GM21423 (cell line): ENCODE results near the gene LRRC8C.

Experiments
- ATAC-seq: cut with Tn5 transposase; IDR thresholded peaks from one replicate; pipeline ENCODE4 v1.9.1; 2021; ENCODE audit warnings: mild to moderate bottlenecking, moderate library complexity; ENCODE audit not compliant: unreplicated experiment

Gene LRRC8C

DNA sequence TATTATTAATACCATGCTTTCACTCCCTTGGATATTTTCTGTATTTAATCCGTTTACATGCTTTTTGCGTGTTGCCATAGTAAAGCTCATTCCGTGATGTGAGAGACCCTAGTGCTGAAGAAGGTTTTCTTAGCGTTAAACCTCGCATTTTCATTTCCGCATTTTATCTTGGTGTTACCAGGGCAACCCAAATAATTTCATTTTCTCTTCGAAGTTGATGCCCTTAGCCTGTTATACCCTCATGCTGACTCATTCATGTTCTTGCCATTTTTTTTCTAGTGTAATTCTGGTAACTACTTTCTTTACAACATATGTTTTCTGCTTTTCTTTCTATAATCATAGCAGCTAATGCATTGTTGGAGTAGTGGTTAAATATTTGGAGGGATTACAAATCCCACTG, 37.2 kb downstream of the LRRC8C start:
- ATAC-seq = peak; percentile 99

DNA sequence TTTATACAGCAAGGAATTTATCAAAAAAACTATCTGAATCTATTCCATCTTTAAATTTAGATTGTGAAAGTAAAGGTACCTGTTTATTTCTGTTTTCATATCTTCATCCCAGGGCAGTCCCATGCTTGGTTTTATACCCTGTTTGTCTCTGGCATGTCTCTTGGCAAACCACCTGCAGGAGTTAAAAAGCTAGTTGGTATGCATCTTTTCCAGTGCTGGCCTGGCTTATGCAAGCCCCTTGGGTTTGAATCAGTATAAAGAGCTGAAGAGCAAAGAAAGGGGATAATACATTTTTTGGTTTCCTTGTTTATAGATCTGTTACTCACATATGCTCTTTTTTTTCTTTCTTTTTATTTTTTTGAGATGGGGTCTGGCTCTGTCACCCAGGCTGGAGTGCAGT, 37.8 kb downstream of the LRRC8C start:
- ATAC-seq = no peak

DNA sequence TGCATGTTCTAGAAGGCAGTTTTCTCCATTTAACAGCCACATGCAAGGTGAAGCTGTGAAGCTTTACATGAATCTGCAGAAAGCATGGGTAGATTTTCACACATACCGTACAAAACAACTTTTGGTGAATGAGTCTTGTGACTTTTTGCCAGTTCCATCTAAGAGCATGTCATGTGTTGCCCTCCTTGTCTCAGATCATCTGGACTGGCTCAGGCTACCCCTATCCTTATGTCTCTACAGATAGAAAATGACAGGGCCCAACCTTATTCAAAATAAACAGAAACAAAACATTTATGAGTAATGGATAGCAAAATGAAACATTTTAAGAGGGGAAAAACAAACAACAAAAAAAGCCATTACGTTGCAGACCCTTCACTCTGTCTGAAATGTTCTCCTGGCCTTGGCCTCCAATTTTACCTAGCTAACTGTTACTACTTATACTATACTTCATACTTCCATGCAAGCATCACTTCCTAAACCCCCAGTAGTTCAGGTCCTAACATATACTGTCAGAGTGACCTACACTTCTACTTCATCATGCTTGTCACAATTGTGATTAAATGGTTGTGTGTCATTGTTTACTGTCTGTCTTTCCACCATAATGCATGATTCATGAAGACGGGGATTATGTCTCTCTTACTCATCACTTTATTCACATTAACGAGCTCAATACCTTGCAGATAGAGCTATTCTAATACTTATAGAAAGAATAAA, 39.0 kb downstream of the LRRC8C start:
- ATAC-seq = no peak

DNA sequence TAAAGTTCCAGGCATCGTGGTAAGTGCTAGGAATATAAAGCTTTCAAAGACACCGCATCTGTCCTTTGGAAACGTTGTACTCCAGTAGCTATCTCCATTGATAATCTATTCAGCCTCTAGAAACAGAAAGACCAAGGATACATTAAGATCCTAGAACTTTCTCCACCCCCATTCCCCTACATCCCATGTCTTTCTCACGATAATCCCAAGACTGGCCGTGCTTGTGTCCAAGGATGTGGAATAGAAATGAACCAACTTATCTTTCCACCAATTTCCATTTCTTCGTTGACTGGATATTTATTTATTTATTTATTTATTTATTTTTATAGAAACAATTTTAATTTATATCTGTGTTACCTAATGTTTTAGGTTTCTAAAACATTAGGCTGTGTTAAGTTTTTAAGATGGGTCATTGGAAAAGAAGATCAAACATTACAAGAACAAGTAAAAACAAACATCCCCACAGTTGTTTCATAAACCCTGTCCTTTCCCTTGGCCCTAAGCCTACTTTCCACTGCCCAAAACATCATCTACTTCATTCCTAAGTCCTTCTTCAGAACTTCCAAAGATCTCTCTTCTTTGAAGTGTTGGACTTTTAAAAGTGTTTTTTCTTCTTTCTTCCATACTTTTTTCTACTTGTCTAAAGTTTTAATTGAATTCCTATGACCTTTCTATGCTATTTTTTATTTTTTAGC, 39.7 kb downstream of the LRRC8C start:
- ATAC-seq = no peak

DNA sequence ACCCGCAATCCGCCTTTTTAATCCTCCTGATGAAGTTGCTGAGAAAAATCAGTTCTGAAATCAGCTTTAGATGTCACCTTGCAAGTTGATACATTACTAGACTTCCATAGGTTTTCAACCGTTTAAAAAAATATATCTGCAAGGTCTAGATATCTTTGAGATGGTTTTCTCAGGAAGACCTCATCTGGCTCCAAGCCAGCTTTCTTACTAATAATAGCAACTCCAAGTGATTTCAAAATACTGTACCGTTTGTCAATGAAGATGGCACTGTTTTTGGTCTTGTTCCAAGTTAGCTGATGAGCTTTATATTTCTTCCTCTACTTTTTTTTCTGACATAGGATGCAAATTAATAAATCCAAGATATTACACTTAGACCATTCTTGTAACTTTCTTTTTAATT, 40.3 kb downstream of the LRRC8C start:
- no peak for ATAC-seq

DNA sequence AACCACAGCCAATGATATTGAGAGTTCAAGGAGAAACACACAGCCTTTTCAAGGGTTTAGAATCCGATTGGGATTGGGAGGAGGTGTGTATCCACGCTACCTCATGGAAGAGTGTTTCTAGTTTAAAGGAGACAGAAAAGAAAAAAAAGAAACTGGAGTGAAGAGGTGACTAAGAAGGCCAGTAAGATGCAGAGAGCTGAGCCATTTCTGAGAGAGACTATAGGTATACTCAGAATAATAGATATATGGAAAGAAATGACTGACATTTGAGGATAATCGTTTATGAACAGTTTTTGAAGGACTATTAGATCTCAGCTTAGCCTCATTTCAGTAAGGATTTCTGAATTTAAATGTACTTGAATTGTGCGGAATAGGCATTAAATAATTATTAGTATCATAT, 42.8 kb downstream of the LRRC8C start:
- no peak for ATAC-seq

DNA sequence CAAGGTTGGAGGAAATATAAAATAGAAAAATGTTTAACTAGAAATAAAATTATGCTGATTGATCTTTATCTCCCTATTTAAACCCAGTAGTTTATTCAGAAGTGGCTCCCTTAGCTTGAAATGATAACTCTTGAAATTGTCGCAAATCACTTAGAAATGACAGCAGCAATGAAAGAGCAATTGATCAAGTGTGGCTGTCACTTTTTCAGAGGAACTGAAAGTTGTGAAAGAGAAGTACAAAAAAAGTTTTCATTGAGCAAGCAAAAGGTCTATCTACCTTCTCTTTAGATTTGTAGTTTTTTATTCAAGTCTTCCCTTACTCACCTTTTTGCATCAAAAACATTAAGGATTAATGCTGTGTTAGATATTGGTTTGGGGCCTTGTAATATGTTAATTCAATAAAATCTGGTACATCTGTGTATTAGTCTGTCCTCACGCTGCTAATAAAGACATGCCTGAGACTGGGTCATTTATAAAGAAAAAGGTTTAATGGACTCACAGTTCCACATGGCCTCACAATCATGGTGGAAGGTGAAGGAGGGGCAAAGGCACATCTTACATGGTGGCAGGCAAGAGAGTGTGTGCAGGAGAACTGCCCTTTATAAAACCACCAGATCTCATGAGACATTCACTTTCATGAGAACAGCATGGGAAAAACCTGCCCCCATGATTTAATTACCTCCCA, 48.3 kb downstream of the LRRC8C start:
- peak; percentile 72 for ATAC-seq

DNA sequence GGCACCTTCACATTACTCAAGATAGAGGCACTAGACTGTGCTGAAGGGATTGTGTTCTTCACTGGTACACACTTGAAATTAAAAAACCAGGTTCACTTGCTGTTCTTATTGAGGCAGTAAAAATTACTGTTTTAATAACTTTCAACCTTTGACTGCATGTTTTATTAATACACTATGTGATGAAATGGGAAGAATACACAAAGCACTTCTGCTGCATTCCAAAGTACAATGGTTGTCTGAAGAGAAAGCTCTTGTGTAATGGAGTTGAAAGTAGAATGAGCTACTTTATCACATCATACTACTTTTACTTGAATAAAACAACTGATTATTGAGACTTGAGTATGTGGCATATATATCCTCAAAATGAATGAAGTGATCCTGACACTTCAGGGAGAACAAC, 49.7 kb downstream of the LRRC8C start:
- ATAC-seq = no peak

DNA sequence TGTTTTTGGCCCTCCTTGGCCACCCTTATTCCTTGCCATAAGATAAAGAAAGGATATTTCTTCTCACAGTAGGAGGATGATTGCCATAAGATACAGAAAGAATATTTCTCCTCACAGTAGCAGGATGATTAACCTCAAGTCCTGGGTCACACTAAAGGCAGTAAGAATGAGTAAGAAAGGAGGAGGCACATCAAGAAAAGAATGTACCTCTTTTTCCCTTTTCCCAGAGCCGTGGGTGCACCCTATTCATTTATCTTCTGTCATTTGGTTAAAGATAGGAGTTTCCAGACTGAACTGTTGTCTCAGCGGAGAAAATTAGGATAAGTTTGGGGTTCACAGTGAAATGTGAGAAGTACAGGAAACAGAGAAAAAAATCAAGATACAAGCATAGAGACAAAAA, 52.5 kb downstream of the LRRC8C start:
- no peak for ATAC-seq

DNA sequence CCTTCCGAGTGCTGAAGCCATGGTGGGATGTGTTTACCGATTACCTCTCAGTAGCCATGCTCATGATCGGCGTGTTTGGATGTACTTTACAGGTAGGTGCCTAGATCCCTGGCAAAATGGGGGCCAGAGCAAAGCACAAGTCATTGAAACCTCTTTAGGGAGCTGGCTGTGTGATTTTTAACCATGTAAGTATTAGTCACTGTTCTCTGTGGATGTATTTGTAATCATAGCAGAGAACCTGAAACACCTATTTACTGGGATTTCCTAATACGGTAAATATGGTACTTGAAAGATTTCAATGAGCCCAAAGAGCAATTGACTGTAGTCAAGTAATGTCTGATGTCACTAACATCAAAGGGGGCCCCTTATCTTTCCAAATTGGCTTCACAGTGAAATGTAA, 53.6 kb downstream of the LRRC8C start:
- ATAC-seq = no peak

DNA sequence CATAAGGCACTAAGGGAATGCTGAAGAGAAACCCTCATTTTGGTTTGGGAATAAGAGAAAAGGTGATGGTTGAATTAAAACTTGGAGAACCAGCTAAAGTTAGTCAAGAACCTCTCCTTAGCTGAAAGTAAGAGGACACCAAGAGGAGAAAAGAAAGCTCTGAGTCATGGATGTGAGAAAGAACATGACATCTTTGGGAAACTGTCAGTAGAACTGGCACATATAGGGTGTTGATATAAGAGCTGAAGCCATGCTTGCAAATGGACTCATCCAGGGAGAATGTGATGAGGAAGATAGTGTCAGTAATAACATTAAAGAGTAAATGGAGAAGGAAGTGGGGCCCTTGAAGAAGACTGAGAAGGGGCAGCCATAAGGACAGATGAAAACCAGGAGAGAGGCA, 54.3 kb downstream of the LRRC8C start:
- ATAC-seq = no peak

DNA sequence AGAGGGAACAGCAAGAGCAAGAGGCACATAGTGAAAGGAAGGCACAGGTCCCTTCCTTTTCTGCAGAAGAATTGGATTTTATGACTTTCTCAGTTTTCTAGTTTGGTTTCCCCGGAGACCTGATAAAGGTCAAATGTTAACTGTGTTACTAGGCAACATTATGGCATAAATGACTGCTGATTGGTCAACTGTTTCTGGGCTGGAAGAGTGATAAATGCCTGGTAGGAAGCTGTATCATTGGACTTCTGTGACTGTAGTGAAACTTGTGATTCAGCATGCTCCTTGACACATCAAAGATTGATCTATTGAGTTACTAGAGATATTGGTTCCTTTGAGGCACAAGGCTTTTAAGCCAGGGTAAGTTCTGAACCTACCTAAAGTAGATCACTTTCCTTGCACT, 55.7 kb downstream of the LRRC8C start:
- ATAC-seq = no peak

DNA sequence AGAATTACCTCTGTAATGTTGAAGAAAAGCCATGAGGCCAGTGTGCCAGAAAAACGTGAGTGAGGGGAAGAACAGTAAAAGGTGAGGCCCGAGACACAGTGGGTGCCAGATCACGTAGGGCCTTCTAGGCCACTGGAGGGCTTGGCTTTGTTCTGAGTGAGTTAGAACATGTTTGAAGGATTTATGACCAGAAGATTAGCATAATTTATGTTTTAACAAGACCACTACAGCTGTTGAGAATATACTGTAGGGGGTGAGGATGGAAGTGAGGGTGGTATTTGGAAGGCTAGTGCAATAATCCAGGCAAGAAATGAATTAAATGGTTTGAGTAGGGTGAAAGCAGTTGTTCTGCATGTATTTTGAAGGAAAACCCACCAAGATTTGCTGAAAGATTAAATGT, 56.3 kb downstream of the LRRC8C start:
- no peak for ATAC-seq

DNA sequence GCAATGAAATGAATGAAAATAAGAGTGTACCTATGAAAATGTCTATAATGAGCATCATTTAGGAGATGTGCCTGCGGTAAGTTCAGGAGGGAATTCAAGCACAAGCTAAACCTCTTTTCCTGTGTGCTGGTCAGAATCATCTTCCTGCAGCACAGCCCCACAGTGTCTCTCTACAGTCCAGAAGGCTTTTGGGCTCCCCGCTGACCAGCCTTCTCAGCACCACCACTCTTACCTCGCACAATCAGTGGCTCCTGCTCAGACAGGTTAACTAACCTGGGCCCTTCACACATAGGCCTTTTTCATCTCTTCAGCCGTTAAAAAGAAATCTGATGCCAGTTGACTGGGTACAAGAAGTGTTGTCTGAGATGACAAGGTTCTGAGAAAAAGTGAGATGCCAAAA, 57.7 kb downstream of the LRRC8C start:
- no peak for ATAC-seq

DNA sequence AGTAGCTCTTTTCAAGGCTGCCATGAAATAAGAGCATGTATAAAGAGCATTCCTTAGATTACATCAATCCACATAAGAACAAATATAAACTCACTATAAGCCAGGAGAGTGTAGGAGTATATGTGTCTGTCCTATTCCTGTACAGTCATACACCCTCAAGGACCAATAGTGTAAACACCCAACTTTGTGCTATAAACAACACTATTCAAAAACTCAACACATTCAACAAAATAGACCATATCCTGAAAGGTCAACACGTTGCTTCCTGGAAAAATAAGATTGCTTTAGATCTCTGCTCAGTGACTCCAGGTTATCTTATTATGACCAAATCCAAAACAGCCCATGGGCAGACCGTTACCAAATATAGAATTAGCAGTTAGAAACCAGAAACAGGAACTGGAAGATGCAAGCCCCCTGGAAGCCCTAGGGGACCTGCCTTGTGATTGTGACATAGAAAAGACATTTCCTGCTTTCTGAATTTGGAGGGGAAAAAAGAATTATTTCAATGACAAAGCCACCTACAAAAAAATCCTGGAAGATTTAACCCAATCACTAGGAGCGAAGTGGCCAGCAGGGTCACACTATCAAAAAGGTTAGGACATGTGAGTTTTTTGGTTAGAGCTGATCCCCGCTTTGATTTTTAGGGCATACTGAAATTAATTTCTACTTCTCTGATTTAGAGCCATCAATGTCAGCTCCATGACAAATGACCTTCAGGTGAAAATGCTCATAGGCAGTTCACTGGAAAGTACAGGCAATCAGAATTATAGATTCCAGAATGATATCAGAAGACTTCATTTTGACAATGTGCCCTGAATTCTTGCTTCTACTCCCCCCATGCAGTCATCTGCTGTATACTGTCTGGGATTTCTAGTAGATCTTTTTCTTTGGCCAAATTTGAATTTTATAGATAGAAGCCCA, 59.9 kb downstream of the LRRC8C start:
- ATAC-seq = peak; percentile 74

DNA sequence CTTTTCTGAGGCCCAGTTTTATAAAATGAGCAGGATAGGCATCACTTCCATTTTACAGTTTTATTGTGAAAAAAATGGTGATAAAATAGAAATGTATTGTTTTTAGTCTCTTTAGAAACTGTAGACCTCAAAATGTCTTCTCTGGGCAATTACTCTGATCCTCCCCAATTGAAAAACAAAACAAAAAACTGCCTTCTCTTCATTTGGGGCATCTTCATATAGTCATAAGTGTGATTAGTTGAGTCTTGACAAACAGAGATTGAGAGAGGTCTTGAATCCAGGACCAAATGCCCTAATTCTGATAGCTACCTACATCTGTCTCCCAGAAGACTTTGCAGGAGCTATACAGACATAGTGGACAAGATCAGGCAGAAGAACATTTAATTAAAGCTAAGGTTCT, 62.9 kb downstream of the LRRC8C start:
- no peak for ATAC-seq

DNA sequence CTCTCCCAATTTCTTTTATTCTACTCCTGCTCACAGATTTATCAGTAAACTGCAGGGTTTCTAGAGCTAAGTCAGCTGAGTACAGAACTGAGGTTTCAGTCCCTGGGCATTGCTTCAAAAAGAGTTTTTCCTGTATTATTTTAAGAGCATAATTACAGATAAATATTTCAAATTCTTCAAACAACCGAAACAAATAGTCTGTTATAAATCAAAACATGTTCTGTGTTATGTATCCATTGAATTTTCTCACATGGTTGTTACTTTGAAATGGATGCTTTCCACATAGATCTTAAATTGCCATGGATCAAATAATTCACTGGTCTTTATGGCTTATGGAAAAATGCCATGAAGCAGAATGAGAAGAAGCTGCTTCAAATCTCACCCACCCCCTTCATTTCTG, 64.5 kb downstream of the LRRC8C start:
- no peak for ATAC-seq

DNA sequence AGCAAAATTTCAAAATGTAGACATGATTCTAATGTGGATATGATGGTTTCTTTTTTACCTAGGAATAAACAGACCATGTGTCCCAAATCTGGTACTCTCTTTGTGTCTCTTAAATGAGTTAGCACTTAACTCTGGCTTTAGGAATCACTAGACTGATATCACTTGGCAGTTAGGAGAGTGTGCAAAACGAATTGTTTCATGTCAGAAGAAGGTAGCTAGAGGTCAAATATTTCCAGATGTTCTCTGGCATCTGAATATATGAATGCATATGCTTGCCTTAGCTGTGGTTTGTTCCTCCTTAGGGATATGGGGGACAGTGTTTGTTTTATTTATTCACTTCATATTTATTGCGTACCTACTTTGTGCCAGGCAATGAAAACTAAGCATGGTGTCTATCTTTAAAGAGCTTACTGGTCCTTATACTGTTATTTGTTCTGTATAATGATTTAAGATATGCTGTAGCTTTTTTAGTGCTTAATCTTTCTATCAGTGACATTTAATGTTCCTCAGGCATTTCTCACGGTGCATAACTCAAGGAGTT, 65.2 kb downstream of the LRRC8C start:
- ATAC-seq = no peak

DNA sequence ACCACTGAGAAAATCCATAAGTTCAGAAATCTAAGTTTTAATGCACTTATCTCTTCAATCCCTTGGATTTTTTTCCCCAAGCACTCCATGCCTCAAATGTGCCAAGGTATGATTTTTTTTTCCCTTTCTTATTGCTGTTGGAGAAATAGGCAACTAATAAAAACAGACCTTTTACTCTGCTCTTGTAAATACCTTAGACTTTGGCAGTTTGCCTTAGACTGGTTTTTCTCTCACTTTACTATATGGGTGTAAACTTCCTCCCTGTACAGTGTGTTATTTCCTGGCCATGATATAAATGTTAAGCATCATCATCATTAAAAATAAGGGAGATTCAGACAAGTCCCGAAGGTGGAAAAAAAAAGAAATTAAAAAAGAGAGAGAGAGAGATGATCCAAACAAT, 65.7 kb downstream of the LRRC8C start:
- ATAC-seq = no peak

DNA sequence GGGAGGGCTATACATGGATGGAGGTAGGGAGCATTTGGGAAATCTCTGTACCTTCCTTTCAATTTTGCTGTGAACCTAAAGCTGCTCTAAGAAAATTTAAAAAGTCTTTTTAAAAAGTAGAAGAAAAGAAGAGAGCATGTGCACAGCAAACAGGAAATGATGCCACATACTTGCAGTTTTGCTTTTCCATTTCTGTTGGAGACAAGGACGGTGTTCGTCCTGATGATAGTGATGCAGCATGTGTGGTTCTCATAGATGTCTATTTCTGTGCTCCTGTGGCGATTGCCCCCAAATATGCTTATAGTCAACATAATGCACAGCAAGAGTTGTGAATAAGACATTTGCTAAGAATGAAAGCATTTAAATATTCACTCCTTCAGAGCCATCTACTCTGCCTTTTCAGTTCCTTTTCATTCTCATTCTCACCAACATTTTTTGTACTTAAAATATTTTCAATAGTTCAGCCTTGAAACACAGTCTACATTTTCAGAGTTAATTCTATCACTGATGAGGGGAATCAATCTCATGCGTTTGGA, 66.6 kb downstream of the LRRC8C start:
- no peak for ATAC-seq
